Tibial nerve (tissue), 4 donors: Measurements from ENCODE around the gene TMEM191C.

Experiments used
- CTCF ChIP-seq, 5 experiments: fragments of 200-600 bp in 3 of 5; fragments of 450-650 bp in 2 of 5; sonication (generic) in 3 of 5; IDR thresholded peaks; one replicate each; pipeline ENCODE4 v1.5.1; 2016 to 2019; ENCODE audit warnings: antibody characterized with exemption in 5 of 5, mild to moderate bottlenecking in 3 of 5, moderate library complexity in 2 of 5
- EP300 ChIP-seq, 2 donors: sonication (generic); formaldehyde crosslinking; IDR thresholded peaks; one replicate each; pipeline ENCODE4 v1.6.1; 2017; ENCODE audit warnings: antibody characterized with exemption in 2 of 2, mild to moderate bottlenecking in 1 of 2
- POLR2A ChIP-seq, 2 donors: fragments of 450-650 bp; IDR thresholded peaks; one replicate each; pipeline ENCODE4 v1.6.1; 2017; ENCODE audit warnings: antibody characterized with exemption in 2 of 2, mild to moderate bottlenecking in 2 of 2, moderate library complexity in 2 of 2

DNA sequence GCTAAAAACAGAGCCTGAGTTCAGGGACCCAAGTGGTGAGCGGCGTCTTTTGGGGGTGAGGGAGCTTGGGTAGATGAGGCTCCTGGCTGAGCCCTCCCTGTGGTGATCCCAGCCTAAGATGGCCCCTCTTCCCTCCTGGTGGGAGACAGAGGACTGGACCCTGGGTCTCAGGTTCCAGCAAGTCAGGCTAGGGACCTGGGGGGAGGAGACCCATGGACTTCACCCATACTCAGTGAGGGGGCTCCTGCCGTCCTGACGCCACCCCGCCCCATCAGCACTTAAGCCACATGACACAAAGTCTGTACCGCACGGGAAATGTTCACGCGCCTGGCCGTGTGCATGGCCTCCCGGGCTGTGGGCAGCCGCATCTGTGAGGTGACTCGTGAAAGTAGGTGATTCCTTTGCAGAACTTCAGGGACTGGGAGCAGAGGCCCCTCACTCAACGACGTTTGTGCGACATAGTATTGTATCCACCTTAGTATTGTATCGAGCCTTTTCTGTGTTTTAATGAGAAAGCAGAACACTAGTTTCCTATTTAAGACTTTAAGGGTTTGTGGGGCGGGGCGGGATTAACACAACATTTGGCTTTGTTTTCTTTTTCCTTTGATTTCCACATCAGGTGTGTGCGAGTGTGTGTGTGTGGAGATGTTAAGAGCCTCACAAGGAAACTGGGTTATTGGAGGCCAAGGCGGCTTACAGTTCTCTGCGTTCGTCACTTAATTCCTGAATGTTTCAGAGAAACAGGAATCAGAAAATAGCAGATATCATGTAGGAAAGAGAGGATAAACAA lies 18.4 kb upstream of the TMEM191C start:
- TF ChIP-seq CTCF (IDR thresholded peaks at IDR 0.05) (no peak), POLR2A (IDR thresholded peaks at IDR 0.05) (no peak), EP300 (IDR thresholded peaks at IDR 0.05) (no peak)
